IMR-90 (cell line): Measurements from ENCODE around the gene ALPP. TPM values are rescaled to one million over a fixed set of nuclear protein-coding genes. Genes with fewer than 3 reads are reported as not detected.

ENCODE experiments used
- ATAC-seq: fragments of 200-7000 bp; cut with Tn5 transposase; 2 replicates; pipeline ENCODE4 v1.9.1; 2020; ENCODE audit warnings: low read depth, mild to moderate bottlenecking, moderate library complexity
- BruUV-seq: library from RNA; stranded (reverse); fragments of 400-500 nt; replicated peaks from 2 replicates; lab custom pipeline; 2021; lab: Mats Ljungman, UMichigan
- CTCF ChIA-PET: fragments of 300-600 bp; formaldehyde crosslinking; extraction: SDS; loops from one replicate; lab custom pipeline; 2021; ENCODE audit warnings: antibody characterized with exemption; lab: Yijun Ruan, JAX
- POLR2A ChIA-PET: fragments of 300-600 bp; sonication (Branson Sonifier 250); formaldehyde crosslinking; loops from one replicate; lab custom pipeline; 2022; ENCODE audit warnings: antibody characterized with exemption; ENCODE audit not compliant: unreplicated experiment; lab: Charles Lee
- DNase-seq: peaks from one replicate; pipeline ENCODE4 v3.0.0; 2013
- H2AFZ ChIP-seq: replicated peaks from 2 replicates; pipeline ENCODE3; 2013; ENCODE audit warnings: low read length, mild to moderate bottlenecking; ENCODE audit not compliant: poor library complexity
- H2AK5ac ChIP-seq: 2 replicates; pipeline ENCODE4 v1.6.1; 2013; ENCODE audit warnings: low read depth, low read length, inconsistent platforms
- H2AK9ac ChIP-seq: replicated peaks from 2 replicates; pipeline ENCODE3; 2013; ENCODE audit warnings: mild to moderate bottlenecking, low read depth, low read length, moderate library complexity; ENCODE audit not compliant: poor library complexity
- H2BK120ac ChIP-seq: 2 replicates; pipeline ENCODE4 v1.6.1; 2013; ENCODE audit warnings: low read depth, low read length, inconsistent platforms
- H2BK15ac ChIP-seq: 3 replicates; pipeline ENCODE4 v1.6.1; 2013; ENCODE audit warnings: low read depth, low read length, inconsistent platforms
- H2BK20ac ChIP-seq: 2 replicates; pipeline ENCODE4 v1.6.1; 2013; ENCODE audit warnings: low read depth, mild to moderate bottlenecking, inconsistent platforms, low read length, moderate library complexity
- H2BK5ac ChIP-seq: 2 replicates; pipeline ENCODE4 v1.6.1; 2013; ENCODE audit warnings: mild to moderate bottlenecking, low read depth, low read length, inconsistent platforms; ENCODE audit not compliant: poor library complexity, severe bottlenecking
- H3K14ac ChIP-seq: replicated peaks from 2 replicates; pipeline ENCODE4 v1.6.1; 2013; ENCODE audit warnings: low read depth, low read length, inconsistent platforms
- H3K18ac ChIP-seq: 2 replicates; pipeline ENCODE4 v1.6.1; 2013; ENCODE audit warnings: low read depth, low read length, control low read depth
- H3K23ac ChIP-seq: 2 replicates; pipeline ENCODE4 v1.6.1; 2013; ENCODE audit warnings: low read depth, low read length, inconsistent platforms
- H3K27ac ChIP-seq: 2 replicates; pipeline ENCODE4 v1.5.1; 2013; ENCODE audit warnings: mild to moderate bottlenecking, control low read depth, low read length; ENCODE audit not compliant: insufficient read depth
- H3K27me3 ChIP-seq: 2 replicates; pipeline ENCODE4 v1.6.1; 2013; ENCODE audit warnings: low read length; ENCODE audit not compliant: control insufficient read depth, insufficient read depth
- H3K36me3 ChIP-seq: 2 replicates; pipeline ENCODE4 v1.6.1; 2013; ENCODE audit warnings: low read length, mixed read lengths; ENCODE audit not compliant: control insufficient read depth, insufficient read depth
- H3K4ac ChIP-seq: 2 replicates; pipeline ENCODE4 v1.6.1; 2013; ENCODE audit warnings: low read depth, low read length, inconsistent platforms
- H3K4me1 ChIP-seq: 2 replicates; pipeline ENCODE4 v1.6.1; 2013; ENCODE audit warnings: low read length, mixed read lengths; ENCODE audit not compliant: control insufficient read depth, insufficient read depth
- H3K4me2 ChIP-seq: 2 replicates; pipeline ENCODE4 v1.6.1; 2013; ENCODE audit warnings: low read depth, mild to moderate bottlenecking, control low read depth, low read length, moderate library complexity
- H3K4me3 ChIP-seq: 2 replicates; pipeline ENCODE4 v1.5.1; 2013; ENCODE audit warnings: low read depth, mild to moderate bottlenecking, control low read depth, low read length, moderate library complexity; ENCODE audit not compliant: insufficient read depth
- H3K56ac ChIP-seq: 2 replicates; pipeline ENCODE4 v1.6.1; 2013; ENCODE audit warnings: low read length, inconsistent platforms; ENCODE audit not compliant: insufficient read depth; ENCODE audit errors: extremely low read depth
- H3K79me1 ChIP-seq, 2 experiments: 2 replicates each; pipeline ENCODE4 v1.6.1; 2013; ENCODE audit warnings: low read length in 2 of 2, inconsistent platforms in 1 of 2, low read depth in 1 of 2
- H3K9ac ChIP-seq: 2 replicates; pipeline ENCODE4 v1.6.1; 2013; ENCODE audit warnings: low read depth, low read length, control low read depth
- H3K9me1 ChIP-seq: 2 replicates; pipeline ENCODE4 v1.6.1; 2013; ENCODE audit warnings: low read length, inconsistent platforms; ENCODE audit not compliant: insufficient read depth
- H3K9me3 ChIP-seq: 2 replicates; pipeline ENCODE4 v1.6.1; 2013; ENCODE audit warnings: low read length; ENCODE audit not compliant: control insufficient read depth, insufficient read depth
- H4K20me1 ChIP-seq: 2 replicates; pipeline ENCODE4 v1.6.1; 2013; ENCODE audit warnings: low read length, inconsistent platforms; ENCODE audit not compliant: insufficient read depth
- H4K5ac ChIP-seq: 2 replicates; pipeline ENCODE4 v1.6.1; 2013; ENCODE audit warnings: mild to moderate bottlenecking, low read depth, low read length, control low read depth
- H4K8ac ChIP-seq, 2 experiments: 2 replicates each; pipeline ENCODE4 v1.6.1; 2013; ENCODE audit warnings: low read depth in 2 of 2, low read length in 2 of 2, control low read depth in 1 of 2, inconsistent platforms in 1 of 2
- H4K91ac ChIP-seq: 2 replicates; pipeline ENCODE4 v1.6.1; 2013; ENCODE audit warnings: low read depth, low read length, inconsistent platforms; ENCODE audit not compliant: insufficient read depth
- BHLHE40 ChIP-seq: fragments of 150-350 bp; IDR thresholded peaks from 2 replicates; pipeline ENCODE4 v1.6.1; 2016; ENCODE audit warnings: mild to moderate bottlenecking, low read depth, low read length
- CEBPB ChIP-seq: IDR thresholded peaks from 2 replicates; pipeline ENCODE4 v1.6.1; 2012; ENCODE audit warnings: low read depth, low read length, improper control_type of control experiment
- CHD1 ChIP-seq: IDR thresholded peaks from 2 replicates; pipeline ENCODE4 v1.6.1; 2012; ENCODE audit warnings: low read depth, low read length, improper control_type of control experiment
- CTCF ChIP-seq: conservative IDR thresholded peaks from 2 replicates; pipeline ENCODE4 v1.5.1; 2012; ENCODE audit warnings: mild to moderate bottlenecking, low read depth, low read length, improper control_type of control experiment
- ELK1 ChIP-seq: fragments of 150-350 bp; IDR thresholded peaks from 2 replicates; pipeline ENCODE4 v1.6.1; 2016; ENCODE audit warnings: low read depth, mild to moderate bottlenecking, low read length, moderate library complexity, borderline replicate concordance
- FOS ChIP-seq: fragments of 150-350 bp; IDR thresholded peaks from 2 replicates; pipeline ENCODE4 v1.6.1; 2016; ENCODE audit warnings: low read depth, low read length
- MAFK ChIP-seq: IDR thresholded peaks from 2 replicates; pipeline ENCODE4 v1.6.1; 2012; ENCODE audit warnings: low read depth, low read length, improper control_type of control experiment
- MAZ ChIP-seq: IDR thresholded peaks from 2 replicates; pipeline ENCODE4 v1.6.1; 2012; ENCODE audit warnings: low read depth, mild to moderate bottlenecking, low read length, improper control_type of control experiment, moderate library complexity, borderline replicate concordance
- MXI1 ChIP-seq: IDR thresholded peaks from 2 replicates; pipeline ENCODE4 v1.6.1; 2012; ENCODE audit warnings: low read depth, mild to moderate bottlenecking, low read length, moderate library complexity, borderline replicate concordance
- NFE2L2 ChIP-seq: fragments of 150-350 bp; IDR thresholded peaks from 2 replicates; pipeline ENCODE4 v1.6.1; 2016; ENCODE audit warnings: low read depth, mild to moderate bottlenecking, low read length
- POLR2A ChIP-seq: IDR thresholded peaks from 2 replicates; pipeline ENCODE4 v1.6.1; 2012; ENCODE audit warnings: mild to moderate bottlenecking, low read depth, low read length
- RAD21 ChIP-seq: IDR thresholded peaks from 2 replicates; pipeline ENCODE4 v1.6.1; 2012; ENCODE audit warnings: low read length, improper control_type of control experiment
- RCOR1 ChIP-seq: IDR thresholded peaks from 2 replicates; pipeline ENCODE4 v1.6.1; 2012; ENCODE audit warnings: mild to moderate bottlenecking, low read length, improper control_type of control experiment; ENCODE audit not compliant: insufficient replicate concordance
- RFX5 ChIP-seq: IDR thresholded peaks from 2 replicates; pipeline ENCODE4 v1.8.0; 2012; ENCODE audit warnings: low read depth, mild to moderate bottlenecking, low read length, moderate library complexity
- SMC3 ChIP-seq: fragments of 150-350 bp; IDR thresholded peaks from 2 replicates; pipeline ENCODE4 v1.6.1; 2016; ENCODE audit warnings: low read depth, mild to moderate bottlenecking, antibody characterized with exemption, low read length, moderate library complexity
- USF2 ChIP-seq: fragments of 150-350 bp; IDR thresholded peaks from 2 replicates; pipeline ENCODE4 v1.6.1; 2017; ENCODE audit warnings: mild to moderate bottlenecking, antibody characterized with exemption, low read length, low read depth
- WGBS, 2 experiments: methylation state at CpG; one replicate each; pipeline versions ENCODE4 v1.1.5 to v1.1.7; 2013; ENCODE audit warnings: missing lambda C conversion rate in 2 of 2; ENCODE audit not compliant: insufficient read length in 1 of 2; ENCODE audit errors: extremely low coverage in 2 of 2; 5-methylcytosine and 5-hydroxymethylcytosine counted together
- dilution Hi-C: fragments of 300-500 bp; cut with HindIII; formaldehyde crosslinking; loops from one replicate; pipeline ENCODE4 v1.14.3; 2018; ENCODE audit warnings: low sequenced_read_pairs; ENCODE audit not compliant: unreplicated experiment
- in situ Hi-C: fragments of 300-500 bp; cut with MboI; formaldehyde crosslinking; loops from 3 replicates; pipeline ENCODE4 v1.14.3; 2019; ENCODE audit warnings: low sequenced_read_pairs, inconsistent platforms, mixed read lengths
- intact Hi-C: fragments of 100-400 bp; cut with micrococcal nuclease; formaldehyde crosslinking; loops from 2 replicates; pipeline ENCODE4 v1.10.0; 2022
- polyA plus RNA-seq, 3 experiments: library from polyadenylated mRNA; depleted of rRNA; stranded (reverse); fragments of >200 nt; gene quantifications; 2 replicates each; pipeline ENCODE4 v1.2.3, GENCODE V29; 2012; ENCODE audit warnings: low replicate concordance in 1 of 3
- total RNA-seq: library from RNA; depleted of rRNA; stranded (reverse); fragments of >200 nt; gene quantifications from 2 replicates; pipeline ENCODE4 v1.2.3, GENCODE V29; 2012

ALPP gene
- total and polyA plus RNA-seq, 2 of the 4 experiments (the other 2 are of a cell fraction), result not detected

- no peak overlapping the region for H2AFZ ChIP-seq
- H3K36me3 ChIP-seq, result no peaks in the 10 kb centered on the region
- no peak overlapping the region for H4K91ac ChIP-seq
- DNase-seq (no peak), ATAC-seq (no peak)
- no peak overlapping the region for H2AK5ac ChIP-seq
- H3K27ac ChIP-seq, result no peak overlapping the region
- H3K9me1 ChIP-seq, result no peaks in the 10 kb centered on the region
- H3K18ac ChIP-seq, result no peak overlapping the region
- no CpG with 5 or more reads among the region's 7 CpGs for WGBS, 2 experiments
- H2AK9ac ChIP-seq, result no peak overlapping the region
- H3K4ac ChIP-seq, result no peak overlapping the region
- H4K20me1 ChIP-seq, result no peaks in the 10 kb centered on the region
- no peaks in the 10 kb centered on the region for H3K79me1 ChIP-seq
- no peaks in the 10 kb centered on the region for H3K4me1 ChIP-seq
- no peak overlapping the region for H4K5ac ChIP-seq
- H3K4me2 ChIP-seq, result no peak overlapping the region
- TF ChIP-seq SMC3 (no peak), MXI1 (no peak), POLR2A (no peak), RAD21 (no peak), FOS (no peak), USF2 (no peak), CTCF (no peak), BHLHE40 (no peak), RFX5 (no peak), CEBPB (no peak), ELK1 (no peak), RCOR1 (no peak), MAZ (no peak), NFE2L2 (no peak), CHD1 (no peak), MAFK (no peak)
- in situ Hi-C loops (no loop called here), intact Hi-C loops (no loop called here), dilution Hi-C loops (no loop called here)
- H3K14ac ChIP-seq, result no peak overlapping the region
- no peak overlapping the region for H3K56ac ChIP-seq
- no peak overlapping the region for H3K9ac ChIP-seq
- H4K8ac ChIP-seq, result no peak overlapping the region
- no peak overlapping the region for H2BK20ac ChIP-seq
- no peaks in the 10 kb centered on the region for H3K9me3 ChIP-seq
- no peak overlapping the region for H3K4me3 ChIP-seq
- H2BK5ac ChIP-seq, result no peak overlapping the region
- no peaks in the 10 kb centered on the region for H3K27me3 ChIP-seq
- no peak overlapping the region for H2BK15ac ChIP-seq
- no TSS peak for BruUV-seq
- H3K23ac ChIP-seq, result no peak overlapping the region
- ChIA-PET CTCF (no interaction called here), POLR2A (no interaction called here)
- H2BK120ac ChIP-seq, result no peak overlapping the region
Measured at GRCh38 chr2:232338759-232339106, 39.8 kb upstream of the ALPP start.
